Thymus (tissue), 11 donors: ENCODE measurements around the gene TPP1. TPM values are rescaled to one million over a fixed set of nuclear protein-coding genes. Genes with fewer than 3 reads are reported as not detected.

Experiments
- DNase-seq, 9 donors: peaks; one replicate each; pipeline ENCODE4 v3.0.0-alpha.2; 2013; ENCODE audit warnings: low spot score in 9 of 9, low read depth in 6 of 9, missing footprints in 1 of 9
- H3K27ac ChIP-seq, 2 donors: one replicate each; pipeline ENCODE4 v1.5.1; 2013; ENCODE audit warnings: control low read depth in 1 of 2, low read depth in 1 of 2, low read length in 1 of 2, mild to moderate bottlenecking in 1 of 2, moderate library complexity in 1 of 2
- H3K27me3 ChIP-seq, 2 donors: one replicate each; pipeline ENCODE4 v1.5.1; 2013; ENCODE audit warnings: low read length in 1 of 2; ENCODE audit not compliant: control insufficient read depth in 2 of 2, insufficient read depth in 1 of 2
- H3K36me3 ChIP-seq, 2 donors: one replicate each; pipeline ENCODE4 v1.5.1; 2013; ENCODE audit warnings: low read length in 1 of 2, mild to moderate bottlenecking in 1 of 2, moderate library complexity in 1 of 2; ENCODE audit not compliant: control insufficient read depth in 2 of 2, insufficient read depth in 2 of 2
- H3K4me1 ChIP-seq, 2 donors: one replicate each; pipeline ENCODE4 v1.5.1; 2013; ENCODE audit warnings: low read length in 2 of 2; ENCODE audit not compliant: control insufficient read depth in 2 of 2, insufficient read depth in 2 of 2
- H3K4me3 ChIP-seq, 2 donors: one replicate each; pipeline ENCODE4 v1.5.1; 2013; ENCODE audit warnings: low read length in 2 of 2, control low read depth in 1 of 2, mild to moderate bottlenecking in 1 of 2
- H3K9me3 ChIP-seq, 2 donors: one replicate each; pipeline ENCODE4 v1.5.1; 2013; ENCODE audit warnings: low read length in 1 of 2, mild to moderate bottlenecking in 1 of 2; ENCODE audit not compliant: control insufficient read depth in 2 of 2, insufficient read depth in 1 of 2
- WGBS: extraction: QIAGEN DNeasy Blood & Tissue Kit; methylation state at CpG from one replicate; pipeline ENCODE4 v1.1.7; 2013; 5-methylcytosine and 5-hydroxymethylcytosine counted together
- polyA plus RNA-seq: library from polyadenylated mRNA; stranded (reverse); fragments of 200-250 nt; gene quantifications from one replicate; pipeline ENCODE4 v1.2.3, GENCODE V29; 2013
- total RNA-seq: library from RNA; stranded (reverse); fragments of 120-200 nt; gene quantifications from one replicate; pipeline ENCODE4 v1.2.4, GENCODE V29; 2013
- donor health status: healthy.

The TPP1 gene
- total and polyA plus RNA-seq, 2 donors, result 14.5 to 59.4 TPM

DNA sequence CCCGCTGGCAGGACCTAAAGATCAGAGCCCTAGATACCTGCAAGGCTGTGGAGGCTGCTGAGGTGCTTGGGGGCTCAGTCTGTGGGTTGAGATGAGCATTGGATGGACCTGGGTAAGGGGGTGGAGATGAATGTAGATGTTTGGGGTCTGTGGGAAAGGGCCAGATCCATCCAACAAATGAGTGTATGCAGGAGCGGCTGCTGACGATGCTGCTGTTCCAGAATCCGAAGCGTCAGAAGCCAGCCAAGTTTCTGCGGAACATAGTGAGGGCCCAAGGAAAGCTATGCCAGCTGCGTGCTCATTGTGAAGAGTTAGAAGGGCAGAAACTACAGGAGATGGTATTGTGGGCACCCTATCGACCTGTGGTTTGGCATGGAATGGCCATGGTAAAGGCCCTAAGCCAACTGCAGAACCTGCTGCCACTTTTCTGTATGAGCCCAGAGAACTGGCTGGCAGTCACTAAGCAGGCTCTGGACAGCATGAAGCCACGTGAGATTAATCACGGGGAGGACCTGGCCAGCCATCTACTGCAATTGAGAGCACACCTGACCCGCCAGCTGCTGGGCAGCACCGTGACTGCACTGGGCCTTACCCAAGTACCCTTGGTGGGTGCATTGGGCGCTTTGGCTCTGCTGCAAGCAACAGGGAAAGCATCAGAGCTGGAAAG lies 52.4 kb downstream of the TPP1 start:
- H3K36me3 ChIP-seq, result peaks cover 0 to 5% of the 10 kb centered on the region in 2 donors
- no peaks in the 10 kb centered on the region for H3K27me3 ChIP-seq
- H3K9me3 ChIP-seq, result peaks cover 0 to 8% of the 10 kb centered on the region in 2 donors
- H3K4me1 ChIP-seq, result peaks cover 0 to 3% of the 10 kb centered on the region in 2 donors
- 94% methylated on average over 13 of the region's 13 CpGs for WGBS
- H3K4me3 ChIP-seq, result no peak overlapping the region
- DNase-seq, result no peak
- H3K27ac ChIP-seq, result no peak overlapping the region

DNA sequence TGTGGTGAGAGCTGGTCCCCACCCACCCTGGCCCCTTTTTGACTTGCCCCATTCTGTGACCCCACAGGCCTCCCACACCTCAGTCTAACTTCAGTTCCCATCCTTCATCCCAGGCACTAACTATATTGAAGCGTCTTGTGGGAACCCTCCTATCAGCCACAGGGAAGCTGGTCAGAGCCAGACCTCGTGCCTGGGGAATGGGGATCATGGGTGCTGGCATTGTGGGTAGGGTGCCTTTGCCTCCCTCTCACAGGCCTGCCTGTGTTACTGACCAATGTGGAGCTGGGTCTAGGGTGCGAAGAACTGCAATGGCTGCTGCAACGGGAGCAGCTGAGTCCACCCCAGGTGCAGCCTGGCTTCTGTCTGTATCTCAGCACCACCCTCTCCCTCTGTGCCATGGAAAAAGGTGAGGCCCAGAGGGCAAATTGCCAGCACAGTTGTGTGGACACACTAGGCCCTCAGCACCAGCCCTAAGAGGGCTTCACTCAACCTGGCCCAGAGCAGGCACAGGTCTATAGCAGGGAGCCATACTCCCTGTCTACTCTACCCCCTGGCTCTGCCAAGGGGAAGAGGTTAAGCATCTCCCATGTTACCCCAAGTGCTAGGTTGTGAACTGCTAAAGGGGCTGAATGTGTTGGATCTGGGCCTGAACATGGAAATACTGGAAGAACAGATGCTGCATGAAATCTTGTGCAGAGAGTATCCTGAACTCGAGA lies 53.1 kb downstream of the TPP1 start:
- 98% methylated on average over 5 of the region's 5 CpGs for WGBS
- Histone ChIP-seq H3K27ac (no peak overlapping the region), H3K4me3 (no peak overlapping the region), H3K27me3 (no peaks in the 10 kb centered on the region), H3K36me3 (peaks cover 0 to 3% of the 10 kb centered on the region in 2 donors), H3K4me1 (peaks cover 0 to 3% of the 10 kb centered on the region in 2 donors), H3K9me3 (peaks cover 0 to 2% of the 10 kb centered on the region in 2 donors)
- no peak for DNase-seq

DNA sequence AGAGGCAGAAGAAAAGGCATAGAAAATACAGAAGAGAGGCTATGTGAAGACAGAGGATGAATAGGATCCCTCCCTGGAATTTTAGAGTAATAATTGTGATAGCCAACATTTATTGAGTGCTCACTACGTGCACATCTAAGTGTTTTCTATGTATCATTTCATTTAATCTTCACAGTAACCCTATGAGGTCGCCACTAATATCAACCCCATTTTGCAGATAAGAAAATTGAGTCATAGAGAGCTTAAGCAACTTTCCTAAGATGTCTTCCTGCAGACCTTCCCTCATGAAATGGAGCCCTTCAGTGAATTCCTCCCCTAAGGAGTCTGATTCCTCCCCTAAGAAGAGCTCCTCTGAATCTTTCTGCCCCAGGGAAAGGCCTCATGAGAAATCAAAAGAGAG lies 53.9 kb downstream of the TPP1 start:
- H3K27ac ChIP-seq, result no peak overlapping the region
- WGBS, result 97% methylated on average over 2 of the region's 2 CpGs
- H3K9me3 ChIP-seq, result no peaks in the 10 kb centered on the region
- no peaks in the 10 kb centered on the region for H3K36me3 ChIP-seq
- no peak overlapping the region for H3K4me3 ChIP-seq
- no peak for DNase-seq
- peaks cover 0 to 3% of the 10 kb centered on the region in 2 donors for H3K4me1 ChIP-seq
- no peaks in the 10 kb centered on the region for H3K27me3 ChIP-seq

DNA sequence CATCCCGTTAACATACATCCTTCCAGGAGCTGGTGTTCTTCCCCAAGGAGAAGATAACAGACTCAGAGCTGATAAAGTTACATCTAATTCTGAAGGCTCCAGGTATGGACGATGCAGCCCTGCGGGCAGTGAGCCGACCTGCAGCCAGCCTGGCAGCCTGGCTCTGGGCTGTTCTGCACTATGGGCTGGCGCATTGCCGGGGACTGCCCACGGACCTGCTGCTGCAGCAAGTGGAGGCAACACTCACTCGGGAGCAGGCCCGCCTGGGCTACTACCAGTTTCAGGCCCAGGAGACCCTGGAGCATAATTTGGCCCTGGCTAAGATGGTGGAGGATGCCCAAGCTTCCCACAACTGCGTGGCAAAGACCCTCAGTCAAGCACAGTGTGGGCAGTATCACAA lies 55.6 kb downstream of the TPP1 start:
- 92% methylated on average over 10 of the region's 10 CpGs for WGBS
- no peak for DNase-seq
- H3K9me3 ChIP-seq, result no peaks in the 10 kb centered on the region

DNA sequence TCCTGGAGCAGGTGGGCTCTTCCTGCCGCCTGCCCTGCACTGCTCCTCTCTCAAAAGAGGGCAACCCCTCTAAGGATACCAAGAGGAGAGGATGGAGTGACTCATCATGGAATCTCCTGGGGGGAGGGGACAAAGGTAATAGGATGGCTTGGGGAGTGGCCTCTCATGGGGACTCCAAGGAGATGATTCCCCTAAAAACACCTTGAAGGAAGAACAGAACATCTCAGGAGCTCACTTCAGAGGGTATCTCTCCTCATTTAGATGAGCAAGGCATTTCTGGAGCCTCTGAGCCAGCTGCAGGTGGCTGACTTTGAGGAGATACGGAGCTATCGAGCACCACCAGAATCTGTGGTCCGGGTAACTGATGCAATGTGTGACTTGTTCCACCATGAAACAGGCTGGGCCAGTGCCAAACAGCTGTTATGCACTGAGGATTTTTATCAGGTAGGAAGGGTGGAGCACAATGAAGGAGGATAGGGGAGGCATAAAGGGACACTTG lies 56.1 kb downstream of the TPP1 start:
- Histone ChIP-seq H3K36me3 (no peaks in the 10 kb centered on the region), H3K4me1 (no peaks in the 10 kb centered on the region), H3K9me3 (no peaks in the 10 kb centered on the region), H3K27me3 (no peaks in the 10 kb centered on the region), H3K27ac (no peak overlapping the region), H3K4me3 (no peak overlapping the region)
- 94% methylated on average over 4 of the region's 4 CpGs for WGBS
- DNase-seq, result no peak

More for the DNA sequence above, 55.6 kb downstream of the TPP1 start:
- Histone ChIP-seq H3K27ac (no peak overlapping the region), H3K4me1 (peaks cover 0 to 3% of the 10 kb centered on the region in 2 donors), H3K4me3 (no peak overlapping the region), H3K27me3 (no peaks in the 10 kb centered on the region), H3K36me3 (no peaks in the 10 kb centered on the region)

Other genes starting within 250 kb of the TPP1 start
- 17.4 TPM for gene SMPD1, start 228.9 kb downstream of the TPP1 start, total RNA-seq
- 68.8 TPM for gene SMPD1, start 228.9 kb downstream of the TPP1 start, polyA plus RNA-seq
- gene APBB1, start 200.3 kb downstream of the TPP1 start, total RNA-seq, result 47.0 TPM
- gene APBB1, start 200.3 kb downstream of the TPP1 start, polyA plus RNA-seq, result 70.6 TPM
- gene HPX, start 178.4 kb downstream of the TPP1 start, total RNA-seq, result 0.38 TPM
- 1.9 TPM for gene HPX, start 178.4 kb downstream of the TPP1 start, polyA plus RNA-seq
- 2.8 TPM for gene TRIM3, start 145.5 kb downstream of the TPP1 start, total RNA-seq
- gene TRIM3, start 145.5 kb downstream of the TPP1 start, polyA plus RNA-seq, result 8.3 TPM
- gene ARFIP2, start 138.1 kb downstream of the TPP1 start, total RNA-seq, result 27.4 TPM
- gene ARFIP2, start 138.1 kb downstream of the TPP1 start, polyA plus RNA-seq, result 40.7 TPM
- 18.7 TPM for gene TIMM10B, start 137.9 kb downstream of the TPP1 start, total RNA-seq
- gene TIMM10B, start 137.9 kb downstream of the TPP1 start, polyA plus RNA-seq, result 18.5 TPM
- gene DNHD1, start 122.1 kb downstream of the TPP1 start, total RNA-seq, result 3.4 TPM
- 21.6 TPM for gene DNHD1, start 122.1 kb downstream of the TPP1 start, polyA plus RNA-seq
- 22.0 TPM for gene RRP8, start 15.8 kb downstream of the TPP1 start, total RNA-seq
- 32.2 TPM for gene RRP8, start 15.8 kb downstream of the TPP1 start, polyA plus RNA-seq
- 68.6 TPM for gene ILK, start 15.6 kb downstream of the TPP1 start, total RNA-seq
- 74.6 TPM for gene ILK, start 15.6 kb downstream of the TPP1 start, polyA plus RNA-seq
- gene TAF10, start 7.2 kb downstream of the TPP1 start, total RNA-seq, result 160 TPM
- 119 TPM for gene TAF10, start 7.2 kb downstream of the TPP1 start, polyA plus RNA-seq
- 3.2 TPM for gene DCHS1, start 36.4 kb upstream of the TPP1 start, total RNA-seq
- gene DCHS1, start 36.4 kb upstream of the TPP1 start, polyA plus RNA-seq, result 6.5 TPM
- 43.8 TPM for gene MRPL17, start 63.9 kb upstream of the TPP1 start, total RNA-seq
- gene MRPL17, start 63.9 kb upstream of the TPP1 start, polyA plus RNA-seq, result 42.2 TPM
- gene OR2AG2, start 152.6 kb upstream of the TPP1 start, total RNA-seq, result 0.05 TPM
- 0.05 TPM for gene OR2AG2, start 152.6 kb upstream of the TPP1 start, polyA plus RNA-seq
- not detected for gene OR2AG1, start 163.6 kb upstream of the TPP1 start, total RNA-seq
- gene OR2AG1, start 163.6 kb upstream of the TPP1 start, polyA plus RNA-seq, result 0.02 TPM
- 0.05 TPM for gene OR6A2, start 180.3 kb upstream of the TPP1 start, total RNA-seq
- gene OR6A2, start 180.3 kb upstream of the TPP1 start, polyA plus RNA-seq, result 0.05 TPM
- not detected for gene OR10A5, start 226.3 kb upstream of the TPP1 start, total RNA-seq
- gene OR10A5, start 226.3 kb upstream of the TPP1 start, polyA plus RNA-seq, result not detected
- gene OR10A2, start 243.6 kb upstream of the TPP1 start, total RNA-seq, result not detected
- not detected for gene OR10A2, start 243.6 kb upstream of the TPP1 start, polyA plus RNA-seq